AG10803 (cell line): ENCODE measurements around the gene USP36.
"Not testable (repeated sequence)": the region's sequence is repeated elsewhere in the genome, so short reads cannot be mapped to it uniquely, and the experiment has no call there.

Source experiments
- DNase-seq: peaks from one replicate; pipeline ENCODE4 v3.0.0; 2010; ENCODE audit warnings: low read depth
- H3K4me3 ChIP-seq: 2 replicates; pipeline ENCODE4 v1.5.1; 2011; ENCODE audit warnings: mild to moderate bottlenecking, low read length, control low read depth
- TF ChIP-seq, protein P1 (sequence below): conservative IDR thresholded peaks from 2 replicates; pipeline ENCODE4 v1.5.1; 2011; ENCODE audit warnings: mild to moderate bottlenecking, low read length, control low read depth, inconsistent platforms

Gene USP36

GRCh38 chr17:78759969-78760352 lies 80.7 kb downstream of the USP36 start:
- H3K4me3 ChIP-seq = no peak overlapping the region
- no peak for DNase-seq
- TF ChIP-seq, protein P1, sequence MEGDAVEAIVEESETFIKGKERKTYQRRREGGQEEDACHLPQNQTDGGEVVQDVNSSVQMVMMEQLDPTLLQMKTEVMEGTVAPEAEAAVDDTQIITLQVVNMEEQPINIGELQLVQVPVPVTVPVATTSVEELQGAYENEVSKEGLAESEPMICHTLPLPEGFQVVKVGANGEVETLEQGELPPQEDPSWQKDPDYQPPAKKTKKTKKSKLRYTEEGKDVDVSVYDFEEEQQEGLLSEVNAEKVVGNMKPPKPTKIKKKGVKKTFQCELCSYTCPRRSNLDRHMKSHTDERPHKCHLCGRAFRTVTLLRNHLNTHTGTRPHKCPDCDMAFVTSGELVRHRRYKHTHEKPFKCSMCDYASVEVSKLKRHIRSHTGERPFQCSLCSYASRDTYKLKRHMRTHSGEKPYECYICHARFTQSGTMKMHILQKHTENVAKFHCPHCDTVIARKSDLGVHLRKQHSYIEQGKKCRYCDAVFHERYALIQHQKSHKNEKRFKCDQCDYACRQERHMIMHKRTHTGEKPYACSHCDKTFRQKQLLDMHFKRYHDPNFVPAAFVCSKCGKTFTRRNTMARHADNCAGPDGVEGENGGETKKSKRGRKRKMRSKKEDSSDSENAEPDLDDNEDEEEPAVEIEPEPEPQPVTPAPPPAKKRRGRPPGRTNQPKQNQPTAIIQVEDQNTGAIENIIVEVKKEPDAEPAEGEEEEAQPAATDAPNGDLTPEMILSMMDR = no peak

DNA sequence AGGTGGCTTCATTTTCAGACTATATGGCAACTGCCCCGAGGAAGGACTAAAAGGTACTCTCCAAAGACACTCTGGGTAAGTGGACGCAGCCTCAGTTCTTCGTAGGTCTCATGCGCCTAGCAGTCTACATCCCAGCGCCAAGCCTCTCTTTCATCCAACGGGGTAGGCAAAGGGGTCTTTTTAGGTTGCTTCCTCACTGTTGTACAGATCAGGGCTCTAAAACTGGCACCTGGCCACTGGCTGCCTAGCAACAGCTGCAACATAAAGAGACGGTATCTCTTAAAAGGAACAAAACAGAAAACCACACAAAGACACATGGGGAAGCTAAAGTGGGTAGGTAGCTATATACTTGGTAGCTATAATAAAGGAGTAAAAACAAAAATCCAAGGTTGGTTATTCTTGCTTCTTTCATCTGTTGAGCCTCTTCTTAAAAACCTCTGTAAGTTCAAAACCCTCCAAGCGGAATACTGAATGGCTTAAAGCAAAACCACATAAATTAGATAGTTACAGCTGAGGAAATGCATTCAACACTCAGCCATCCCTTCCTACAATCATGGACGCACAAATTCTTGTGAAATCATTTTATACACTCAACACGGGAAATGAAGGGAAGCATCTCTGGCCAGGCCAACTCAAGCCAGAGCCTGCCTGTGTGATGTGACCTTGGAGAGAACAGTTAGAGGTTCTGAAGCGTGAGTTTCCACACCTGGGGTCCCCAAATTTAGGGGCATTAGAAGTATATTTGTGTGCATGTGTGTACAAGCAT lies 81.2 kb downstream of the USP36 start:
- no peak overlapping the region for H3K4me3 ChIP-seq
- no peak for DNase-seq
- TF ChIP-seq, protein P1 = no peak

DNA sequence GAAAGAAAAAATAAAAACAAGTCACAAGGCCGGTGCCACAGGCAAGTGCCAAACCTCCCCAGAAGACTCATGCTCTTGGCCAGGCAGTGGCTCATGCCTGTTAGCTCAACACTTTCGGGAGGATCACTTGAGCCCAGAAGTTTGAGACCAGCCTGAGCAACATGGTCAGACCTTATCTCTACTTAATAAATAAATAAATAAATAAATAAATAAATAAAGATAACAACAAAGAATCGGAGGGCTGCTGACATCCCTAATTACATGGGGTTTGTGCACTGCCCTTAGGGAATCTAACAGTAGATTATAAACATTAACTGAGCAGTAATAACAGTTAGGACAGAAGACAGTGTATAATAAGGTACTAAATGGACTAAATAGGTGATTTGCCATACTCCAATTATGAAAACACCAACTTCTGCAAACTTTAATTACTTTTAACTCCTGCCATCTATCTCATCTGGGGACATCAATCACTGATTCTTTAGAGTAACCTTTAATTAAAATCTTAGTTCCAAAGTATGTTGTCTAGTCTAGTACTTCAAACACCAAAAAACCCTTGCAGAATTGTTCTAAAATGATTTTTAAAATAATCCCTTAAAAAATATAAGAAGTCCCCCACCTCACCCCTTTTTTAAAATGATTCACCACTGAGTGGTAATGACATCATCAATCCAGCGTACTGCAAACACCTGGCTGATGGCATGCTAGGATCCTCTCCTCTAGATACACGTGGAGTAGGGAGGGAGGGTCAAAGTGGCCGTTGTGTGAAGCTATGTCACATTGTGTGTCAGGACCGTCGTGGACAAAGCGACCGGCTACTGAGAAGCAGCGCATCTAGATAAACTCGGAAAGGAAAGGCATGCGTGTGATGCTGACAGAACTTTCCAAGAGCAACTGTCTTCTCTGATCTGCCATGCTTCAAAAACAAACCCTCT lies 87.0 kb downstream of the USP36 start:
- TF ChIP-seq, protein P1 = no peak
- no peak for DNase-seq
- no peak overlapping the region for H3K4me3 ChIP-seq

GRCh38 chr17:78751447-78752161 lies 89.0 kb downstream of the USP36 start:
- H3K4me3 ChIP-seq = no peak overlapping the region
- DNase-seq = no peak
- TF ChIP-seq, protein P1 = no peak

DNA sequence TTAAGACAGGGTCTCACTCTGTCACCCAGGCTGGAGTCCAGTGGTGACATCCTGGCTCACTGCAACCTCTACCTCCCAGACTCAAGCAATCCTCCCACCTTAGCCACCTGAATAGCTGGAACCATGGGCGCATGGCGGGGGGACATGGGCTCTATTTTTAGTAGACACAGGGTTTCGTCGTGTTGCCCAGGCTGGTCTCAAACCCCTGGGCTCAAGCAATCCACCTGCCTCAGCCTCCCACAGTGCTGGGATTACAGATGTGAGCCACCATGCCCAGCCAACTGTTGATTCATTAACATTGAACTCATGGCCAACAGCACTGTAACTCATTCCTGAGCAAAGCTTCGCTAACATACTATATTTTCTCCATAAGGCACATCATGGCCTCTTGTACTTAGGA lies 89.6 kb downstream of the USP36 start:
- H3K4me3 ChIP-seq, DNase-seq: not testable (repeated sequence)

GRCh38 chr17:78748730-78749317 lies 91.8 kb downstream of the USP36 start:
- peak; percentile 77 for DNase-seq
- no peak overlapping the region for H3K4me3 ChIP-seq
- TF ChIP-seq, protein P1 = no peak
